RWPE1 (cell line): ENCODE data around the gene TSPO2.
"Not testable (repeated sequence)": the region's sequence is repeated elsewhere in the genome, so short reads cannot be mapped to it uniquely, and the experiment has no call there.

Source experiments
- CTCF ChIA-PET: fragments of 350-600 bp; sonication (Branson Sonifier 250); formaldehyde crosslinking; extraction: SDS; loops from one replicate; lab custom pipeline; 2021; lab: Yijun Ruan, JAX
- POLR2A ChIA-PET: fragments of 400-600 bp; formaldehyde crosslinking; extraction: SDS; loops from one replicate; lab custom pipeline; 2020; ENCODE audit warnings: antibody characterized with exemption; ENCODE audit not compliant: low non-redundant PET; lab: Yijun Ruan, JAX
- DNase-seq: peaks from one replicate; pipeline ENCODE4 v3.0.0; 2012; ENCODE audit warnings: low spot score
- H3K27ac ChIP-seq: fragments of 450-650 bp; 2 replicates; pipeline ENCODE4 v1.5.1; 2017
- TF ChIP-seq, protein P1 (sequence below): fragments of 450-650 bp; conservative IDR thresholded peaks from 2 replicates; pipeline ENCODE4 v1.5.1; 2017; ENCODE audit warnings: low read depth, mild to moderate bottlenecking

Gene TSPO2

DNA sequence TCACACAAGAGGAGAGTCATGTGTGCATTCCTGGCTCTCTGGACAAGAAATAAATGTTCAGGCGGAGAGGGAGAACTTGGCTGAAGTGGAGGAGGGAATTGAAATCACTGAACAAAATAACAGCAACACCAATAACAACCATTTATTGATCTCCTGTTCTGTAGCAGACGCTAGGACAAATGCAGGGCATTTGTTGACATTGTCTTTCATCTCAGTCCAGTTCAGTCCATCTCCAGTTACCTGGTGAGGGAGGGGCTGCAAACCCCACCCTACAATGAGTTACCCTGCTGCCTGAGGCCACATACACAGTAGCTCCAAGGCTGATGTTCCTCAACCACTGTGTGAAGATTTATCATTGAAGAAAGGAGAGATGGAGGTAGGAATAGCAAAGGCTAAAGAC lies 30.6 kb upstream of the TSPO2 start:
- TF ChIP-seq, protein P1, sequence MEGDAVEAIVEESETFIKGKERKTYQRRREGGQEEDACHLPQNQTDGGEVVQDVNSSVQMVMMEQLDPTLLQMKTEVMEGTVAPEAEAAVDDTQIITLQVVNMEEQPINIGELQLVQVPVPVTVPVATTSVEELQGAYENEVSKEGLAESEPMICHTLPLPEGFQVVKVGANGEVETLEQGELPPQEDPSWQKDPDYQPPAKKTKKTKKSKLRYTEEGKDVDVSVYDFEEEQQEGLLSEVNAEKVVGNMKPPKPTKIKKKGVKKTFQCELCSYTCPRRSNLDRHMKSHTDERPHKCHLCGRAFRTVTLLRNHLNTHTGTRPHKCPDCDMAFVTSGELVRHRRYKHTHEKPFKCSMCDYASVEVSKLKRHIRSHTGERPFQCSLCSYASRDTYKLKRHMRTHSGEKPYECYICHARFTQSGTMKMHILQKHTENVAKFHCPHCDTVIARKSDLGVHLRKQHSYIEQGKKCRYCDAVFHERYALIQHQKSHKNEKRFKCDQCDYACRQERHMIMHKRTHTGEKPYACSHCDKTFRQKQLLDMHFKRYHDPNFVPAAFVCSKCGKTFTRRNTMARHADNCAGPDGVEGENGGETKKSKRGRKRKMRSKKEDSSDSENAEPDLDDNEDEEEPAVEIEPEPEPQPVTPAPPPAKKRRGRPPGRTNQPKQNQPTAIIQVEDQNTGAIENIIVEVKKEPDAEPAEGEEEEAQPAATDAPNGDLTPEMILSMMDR: no peak
- DNase-seq: no peak
- ChIA-PET POLR2A (no interaction called here), CTCF (no interaction called here)
- H3K27ac ChIP-seq: no peak overlapping the region

DNA sequence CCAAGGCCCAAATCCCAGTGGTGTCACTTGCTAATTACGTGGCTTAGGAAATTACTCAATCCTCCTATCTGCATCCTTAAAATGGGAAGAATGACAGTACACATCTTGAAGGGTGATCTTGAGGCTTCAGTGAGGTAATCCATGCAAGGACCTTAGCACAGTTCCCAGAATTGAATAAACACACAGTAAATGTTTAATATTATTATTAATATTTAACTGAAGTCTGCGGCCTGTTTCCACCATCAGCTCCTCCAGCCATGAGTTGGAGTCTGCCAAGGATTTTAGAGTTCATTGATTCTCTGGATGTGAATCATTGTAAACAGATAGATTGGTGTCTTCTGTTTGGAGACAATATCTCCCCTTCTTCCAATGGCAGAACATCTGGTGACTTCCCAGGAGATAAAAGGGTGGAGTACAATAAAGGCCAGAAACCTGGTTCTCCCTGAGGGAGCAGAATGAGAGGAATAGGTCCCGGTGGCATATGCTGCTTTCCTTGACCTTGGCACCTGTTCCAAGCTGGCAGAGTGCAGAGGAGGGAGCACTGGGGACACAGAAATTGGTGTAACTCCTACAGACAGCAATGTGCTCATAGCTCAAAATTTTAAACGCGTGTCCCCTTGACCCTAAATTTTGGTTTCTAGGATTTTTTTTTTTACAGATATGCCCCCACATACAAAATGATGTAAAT lies 28.7 kb upstream of the TSPO2 start:
- DNase-seq: no peak
- CTCF ChIA-PET: interaction anchor here (0.6 kb wide), 1 partner anchor 747 kb away, joined by 3 read pairs; no protein-coding TSS in a partner anchor
- H3K27ac ChIP-seq: no peak overlapping the region
- TF ChIP-seq, protein P1: no peak
- POLR2A ChIA-PET: no interaction called here

DNA sequence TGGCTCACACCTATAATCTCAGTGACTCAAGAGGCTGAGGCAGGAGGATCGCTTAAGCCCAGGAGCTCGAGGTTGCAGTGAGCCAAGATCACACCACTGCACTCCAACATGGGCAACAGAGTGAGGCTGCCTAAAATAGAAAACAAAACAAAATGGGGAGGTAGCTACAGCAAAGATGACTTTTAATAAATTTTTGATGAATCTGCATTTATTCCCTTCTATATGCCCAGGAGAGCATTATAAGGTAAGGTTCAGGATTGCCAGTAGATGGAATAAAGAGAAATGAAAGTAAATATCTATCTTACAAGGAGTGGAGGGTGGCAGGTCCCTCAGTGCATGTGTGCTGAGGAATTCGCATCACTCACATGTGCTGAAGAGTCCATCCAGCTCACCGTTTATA lies 27.5 kb upstream of the TSPO2 start:
- H3K27ac ChIP-seq: no peak overlapping the region
- POLR2A ChIA-PET: no interaction called here
- CTCF ChIA-PET: no interaction called here
- DNase-seq: no peak
- TF ChIP-seq, protein P1: no peak

DNA sequence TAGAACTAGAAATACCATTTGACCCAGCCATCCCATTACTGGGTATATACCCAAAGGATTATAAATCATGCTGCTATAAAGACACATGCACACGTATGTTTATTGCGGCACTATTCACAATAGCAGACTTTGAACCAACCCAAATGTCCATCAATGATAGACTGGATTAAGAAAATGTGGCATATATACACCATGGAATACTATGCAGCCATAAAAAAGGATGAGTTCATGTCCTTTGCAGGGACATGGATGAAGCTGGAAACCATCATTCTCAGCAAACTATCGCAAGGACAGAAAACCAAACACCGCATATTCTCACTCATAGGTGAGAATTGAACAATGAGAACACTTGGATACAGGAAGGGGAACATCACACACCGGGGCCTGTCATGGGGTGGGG lies 26.4 kb upstream of the TSPO2 start:
- H3K27ac ChIP-seq, DNase-seq, CTCF ChIA-PET, POLR2A ChIA-PET: not testable (repeated sequence)

DNA sequence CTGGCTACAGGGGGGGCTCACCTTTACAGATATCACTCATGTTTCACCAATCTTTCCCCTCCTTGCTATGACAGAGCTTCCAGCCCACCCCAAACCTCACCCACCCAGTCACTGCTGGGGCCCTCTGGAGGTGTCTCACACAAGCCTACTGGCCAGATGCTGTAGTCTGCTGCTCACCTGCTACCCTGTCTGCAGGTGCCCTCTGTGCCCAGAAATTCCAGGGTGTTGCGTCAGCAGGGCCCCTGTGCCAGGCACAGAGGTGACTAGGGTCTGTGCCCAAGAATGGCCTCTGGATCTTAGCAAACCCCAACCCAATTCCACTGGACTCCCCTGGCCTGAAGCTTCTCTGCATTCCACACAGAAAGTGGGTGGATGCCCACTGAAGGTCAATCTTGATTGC lies 24.6 kb upstream of the TSPO2 start:
- no peak overlapping the region for H3K27ac ChIP-seq
- ChIA-PET CTCF (no interaction called here), POLR2A (interaction anchor here (1.0 kb wide), 1 partner anchor 11 kb away, joined by 3 read pairs; no protein-coding TSS in a partner anchor)
- TF ChIP-seq, protein P1: no peak
- no peak for DNase-seq

GRCh38 chr6:41021832-41022231 lies 20.4 kb upstream of the TSPO2 start:
- TF ChIP-seq, protein P1: no peak
- no peak for DNase-seq
- ChIA-PET POLR2A (interaction anchor here (0.6 kb wide), 1 partner anchor 364 kb away, joined by 3 read pairs; no protein-coding TSS in a partner anchor), CTCF (interaction anchor here (0.8 kb wide), 1 partner anchor 693 kb away, joined by 4 read pairs; no protein-coding TSS in a partner anchor)
- H3K27ac ChIP-seq: no peak overlapping the region

DNA sequence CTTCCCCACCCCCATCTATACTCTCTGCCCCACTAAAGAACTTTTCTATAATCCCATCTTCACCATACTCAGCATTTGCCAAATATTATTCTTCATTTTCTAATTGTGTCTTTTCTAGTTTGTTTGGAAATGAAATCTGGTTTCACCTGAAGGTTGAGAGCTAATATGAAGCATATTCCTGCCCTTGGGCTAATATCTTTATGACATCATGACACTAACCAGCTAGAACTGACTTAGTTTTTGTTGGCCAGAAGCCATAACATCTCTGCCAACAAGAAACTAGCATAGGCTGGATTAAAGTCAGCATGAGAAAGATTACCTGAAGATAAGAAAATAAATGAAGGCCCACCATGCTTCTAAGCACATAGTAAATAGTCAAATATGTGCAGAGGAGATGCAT lies 20.0 kb upstream of the TSPO2 start:
- no peak for DNase-seq
- ChIA-PET CTCF (interaction anchor here (0.8 kb wide), 1 partner anchor 694 kb away, joined by 4 read pairs; no protein-coding TSS in a partner anchor), POLR2A (interaction anchor here (0.6 to 0.7 kb wide), 2 partner anchors 11 to 364 kb away, joined by 3 read pairs; no protein-coding TSS in a partner anchor)
- TF ChIP-seq, protein P1: no peak
- no peak overlapping the region for H3K27ac ChIP-seq
